ENCODE data around the gene MBD3L3.
"Not testable (repeated sequence)": the region's sequence is repeated elsewhere in the genome, so short reads cannot be mapped to it uniquely, and the experiment has no call there.

Gene MBD3L3

DNA sequence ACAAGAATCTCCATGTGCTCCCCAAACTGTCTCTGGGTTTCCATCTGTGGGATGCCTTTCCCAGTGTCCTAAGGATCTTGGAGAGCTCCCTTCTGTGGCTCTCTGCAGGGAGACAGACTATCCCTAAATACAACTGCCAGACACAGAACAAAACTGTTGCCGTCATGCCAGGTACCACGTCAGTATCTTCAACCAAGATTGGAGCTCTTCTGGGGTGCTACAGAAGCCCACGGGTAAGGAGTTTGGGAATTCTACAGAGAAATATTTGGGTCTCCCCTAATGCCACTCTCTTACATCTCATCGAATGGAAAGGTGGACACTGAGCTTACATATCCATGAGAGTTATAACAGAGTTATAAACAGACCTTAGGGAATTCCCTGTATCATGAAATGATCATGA, 4.9 kb upstream of the MBD3L3 start:
- Histone ChIP-seq H3K4me3 (ENCODE audit: low read length) (no peak overlapping the region), H3K9me3 (ENCODE audit: control insufficient read depth, insufficient read depth, low read length) (no peaks in the 10 kb centered on the region; the same call in 1 of the 2 replicates), H3K27ac (ENCODE audit: low read length) (no peak overlapping the region), H3K36me3 (ENCODE audit: control insufficient read depth, insufficient read depth, low read length) (no peaks in the 10 kb centered on the region), H3K4me1 (ENCODE audit: control insufficient read depth, insufficient read depth, low read length) (no peaks in the 10 kb centered on the region), H3K27me3 (ENCODE audit: control insufficient read depth, insufficient read depth, low read length) (no peaks in the 10 kb centered on the region)
- WGBS (ENCODE audit: insufficient coverage, insufficient read length): no CpG with 5 or more reads among the region's 4 CpGs
- DNase-seq (ENCODE audit: low read depth, low spot score): no peak

DNA sequence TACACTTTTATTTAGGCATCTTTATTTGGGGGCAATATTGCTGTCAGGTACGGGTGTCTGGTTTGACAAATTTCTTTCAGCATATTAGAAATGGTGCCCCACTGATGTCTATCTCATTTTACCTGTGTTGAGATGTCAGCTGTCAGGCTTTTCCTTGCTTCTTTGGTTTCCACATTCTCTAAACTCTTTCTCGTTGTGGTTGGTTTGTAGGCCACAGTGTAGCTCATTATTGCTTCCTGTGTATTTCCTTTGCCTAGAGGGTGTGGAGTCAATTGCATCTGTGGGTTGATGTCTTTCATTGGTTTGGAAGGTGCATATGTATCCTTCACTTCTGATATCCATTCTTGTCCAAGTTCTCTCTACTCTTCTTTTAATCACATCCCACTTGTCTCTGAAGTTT, 1.5 kb upstream of the MBD3L3 start:
- not testable (repeated sequence) for H3K9me3 ChIP-seq (ENCODE audit: control insufficient read depth, insufficient read depth, low read length); H3K36me3 ChIP-seq (ENCODE audit: control insufficient read depth, insufficient read depth, low read length); H3K4me3 ChIP-seq (ENCODE audit: low read length); H3K4me1 ChIP-seq (ENCODE audit: control insufficient read depth, insufficient read depth, low read length); H3K27ac ChIP-seq (ENCODE audit: low read length); H3K27me3 ChIP-seq (ENCODE audit: control insufficient read depth, insufficient read depth, low read length); DNase-seq (ENCODE audit: low read depth, low spot score)
- no CpG with 5 or more reads among the region's 2 CpGs for WGBS (ENCODE audit: insufficient coverage, insufficient read length)

DNA sequence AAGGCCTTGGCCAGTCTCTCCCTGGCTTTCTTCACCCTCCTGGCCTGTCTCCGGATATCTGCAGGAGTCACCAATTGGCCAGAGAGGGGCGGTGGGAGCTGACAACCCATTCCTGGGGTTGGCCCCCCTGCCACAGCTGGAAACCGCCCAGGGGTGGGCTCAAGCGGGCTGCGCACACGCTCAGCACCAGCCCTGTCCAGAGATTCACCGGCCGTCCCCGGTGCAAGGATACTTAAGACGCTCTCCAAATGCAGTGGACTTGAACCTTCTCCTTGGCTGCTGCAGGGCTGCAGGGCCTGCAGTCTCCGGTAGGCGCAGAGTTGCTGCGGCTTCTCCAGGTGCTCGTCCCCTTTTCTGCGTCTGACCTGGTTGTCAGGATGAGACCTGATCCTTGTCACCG, 2.1 kb downstream of the MBD3L3 start:
- DNase-seq (ENCODE audit: low read depth, low spot score); H3K4me1 ChIP-seq (ENCODE audit: control insufficient read depth, insufficient read depth, low read length); H3K27ac ChIP-seq (ENCODE audit: low read length); H3K27me3 ChIP-seq (ENCODE audit: control insufficient read depth, insufficient read depth, low read length); H3K36me3 ChIP-seq (ENCODE audit: control insufficient read depth, insufficient read depth, low read length); H3K4me3 ChIP-seq (ENCODE audit: low read length); H3K9me3 ChIP-seq (ENCODE audit: control insufficient read depth, insufficient read depth, low read length): not testable (repeated sequence)
- no CpG with 5 or more reads among the region's 16 CpGs for WGBS (ENCODE audit: insufficient coverage, insufficient read length)

DNA sequence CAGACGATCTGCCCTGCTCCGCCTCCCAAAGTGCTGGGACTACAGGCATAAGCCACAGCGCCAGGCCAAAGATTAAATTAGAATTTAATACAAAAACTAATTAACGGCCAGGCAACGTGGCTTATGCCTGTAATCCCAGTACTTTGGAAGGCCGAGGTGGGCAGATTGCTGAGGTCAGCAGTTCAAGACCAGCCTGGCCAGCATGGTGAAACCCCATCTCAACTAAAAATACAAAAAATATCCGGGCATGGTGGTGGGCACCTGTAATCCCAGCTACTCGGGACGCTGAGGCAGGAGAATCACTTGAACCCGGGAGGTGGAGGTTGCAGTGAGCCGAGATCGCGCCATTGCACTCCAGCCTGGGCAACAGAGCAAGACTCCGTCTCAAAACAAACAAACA, 2.8 kb downstream of the MBD3L3 start:
- not testable (repeated sequence) for DNase-seq (ENCODE audit: low read depth, low spot score); H3K9me3 ChIP-seq (ENCODE audit: control insufficient read depth, insufficient read depth, low read length); H3K36me3 ChIP-seq (ENCODE audit: control insufficient read depth, insufficient read depth, low read length); H3K27ac ChIP-seq (ENCODE audit: low read length); H3K27me3 ChIP-seq (ENCODE audit: control insufficient read depth, insufficient read depth, low read length); H3K4me1 ChIP-seq (ENCODE audit: control insufficient read depth, insufficient read depth, low read length); H3K4me3 ChIP-seq (ENCODE audit: low read length)
- no CpG with 5 or more reads among the region's 14 CpGs for WGBS (ENCODE audit: insufficient coverage, insufficient read length)

DNA sequence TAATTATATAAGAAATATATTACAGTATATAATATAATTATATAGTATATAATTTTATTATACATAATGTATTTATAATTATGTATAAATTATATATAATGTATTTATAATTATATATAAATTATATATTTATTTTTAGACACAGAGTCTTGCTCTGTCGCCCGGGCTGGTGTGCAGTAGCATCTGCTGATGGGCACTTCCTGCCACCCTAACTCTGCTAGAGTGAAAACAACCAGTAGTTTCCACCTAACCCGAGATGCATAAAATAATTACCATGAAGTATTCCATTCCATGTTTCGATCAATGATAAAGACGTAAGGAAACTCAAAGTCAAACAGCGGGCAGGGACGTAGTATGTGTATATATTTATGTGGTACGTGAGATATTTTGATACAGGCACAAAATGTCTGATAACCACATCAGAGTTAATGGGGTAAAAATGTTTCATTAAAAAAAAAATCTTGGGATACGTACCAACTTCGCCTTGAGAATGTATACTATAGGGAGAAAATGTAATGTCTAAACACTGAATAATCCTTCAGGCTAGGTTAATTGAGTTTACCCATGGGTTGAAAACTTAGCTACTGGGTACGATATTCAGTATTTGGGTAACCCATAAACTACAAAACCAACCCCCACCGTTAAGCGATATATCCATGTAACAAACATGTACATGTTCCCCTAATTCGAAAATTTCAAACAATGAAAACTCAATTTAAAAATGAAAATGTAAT, 3.7 kb downstream of the MBD3L3 start:
- not testable (repeated sequence) for H3K9me3 ChIP-seq (ENCODE audit: control insufficient read depth, insufficient read depth, low read length); H3K36me3 ChIP-seq (ENCODE audit: control insufficient read depth, insufficient read depth, low read length); H3K27me3 ChIP-seq (ENCODE audit: control insufficient read depth, insufficient read depth, low read length); DNase-seq (ENCODE audit: low read depth, low spot score); H3K27ac ChIP-seq (ENCODE audit: low read length); H3K4me1 ChIP-seq (ENCODE audit: control insufficient read depth, insufficient read depth, low read length); H3K4me3 ChIP-seq (ENCODE audit: low read length)
- WGBS (ENCODE audit: insufficient coverage, insufficient read length): no CpG with 5 or more reads among the region's 14 CpGs

DNA sequence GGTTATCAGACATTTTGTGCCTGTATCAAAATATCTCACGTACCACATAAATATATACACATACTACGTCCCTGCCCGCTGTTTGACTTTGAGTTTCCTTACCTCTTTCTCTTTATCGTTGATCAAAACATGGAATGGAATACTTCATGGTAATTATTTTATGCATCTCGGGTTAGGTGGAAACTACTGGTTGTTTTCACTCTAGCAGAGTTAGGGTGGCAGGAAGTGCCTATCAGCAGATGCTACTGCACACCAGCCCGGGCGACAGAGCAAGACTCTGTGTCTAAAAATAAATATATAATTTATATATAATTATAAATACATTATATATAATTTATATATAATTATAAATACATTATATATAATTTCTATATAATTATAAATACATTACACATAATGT, 5.6 kb downstream of the MBD3L3 start:
- not testable (repeated sequence) for H3K36me3 ChIP-seq (ENCODE audit: control insufficient read depth, insufficient read depth, low read length); H3K4me1 ChIP-seq (ENCODE audit: control insufficient read depth, insufficient read depth, low read length); H3K9me3 ChIP-seq (ENCODE audit: control insufficient read depth, insufficient read depth, low read length); H3K27ac ChIP-seq (ENCODE audit: low read length); DNase-seq (ENCODE audit: low read depth, low spot score); H3K27me3 ChIP-seq (ENCODE audit: control insufficient read depth, insufficient read depth, low read length); H3K4me3 ChIP-seq (ENCODE audit: low read length)
- 100% methylated on average over 3 of the region's 7 CpGs for WGBS (ENCODE audit: insufficient coverage, insufficient read length)

DNA sequence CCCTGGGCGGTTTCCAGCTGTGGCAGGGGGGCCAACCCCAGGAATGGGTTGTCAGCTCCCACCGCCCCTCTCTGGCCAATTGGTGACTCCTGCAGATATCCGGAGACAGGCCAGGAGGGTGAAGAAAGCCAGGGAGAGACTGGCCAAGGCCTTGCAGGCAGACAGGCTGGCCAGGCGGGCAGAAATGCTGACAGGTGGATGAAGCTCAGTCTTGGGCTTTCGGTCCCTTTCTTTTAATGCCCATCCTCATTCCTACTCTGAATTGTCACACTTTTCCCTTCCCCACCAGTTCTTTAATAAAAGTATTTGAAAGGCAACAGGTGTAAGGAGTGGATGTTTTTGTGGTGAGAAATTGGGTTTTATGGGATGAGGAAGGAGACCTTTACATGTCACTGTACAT, 7.1 kb downstream of the MBD3L3 start:
- WGBS (ENCODE audit: insufficient coverage, insufficient read length): no CpG with 5 or more reads among the region's 5 CpGs
- H3K4me1 ChIP-seq (ENCODE audit: control insufficient read depth, insufficient read depth, low read length); H3K4me3 ChIP-seq (ENCODE audit: low read length); DNase-seq (ENCODE audit: low read depth, low spot score); H3K27me3 ChIP-seq (ENCODE audit: control insufficient read depth, insufficient read depth, low read length); H3K9me3 ChIP-seq (ENCODE audit: control insufficient read depth, insufficient read depth, low read length); H3K36me3 ChIP-seq (ENCODE audit: control insufficient read depth, insufficient read depth, low read length); H3K27ac ChIP-seq (ENCODE audit: low read length): not testable (repeated sequence)

DNA sequence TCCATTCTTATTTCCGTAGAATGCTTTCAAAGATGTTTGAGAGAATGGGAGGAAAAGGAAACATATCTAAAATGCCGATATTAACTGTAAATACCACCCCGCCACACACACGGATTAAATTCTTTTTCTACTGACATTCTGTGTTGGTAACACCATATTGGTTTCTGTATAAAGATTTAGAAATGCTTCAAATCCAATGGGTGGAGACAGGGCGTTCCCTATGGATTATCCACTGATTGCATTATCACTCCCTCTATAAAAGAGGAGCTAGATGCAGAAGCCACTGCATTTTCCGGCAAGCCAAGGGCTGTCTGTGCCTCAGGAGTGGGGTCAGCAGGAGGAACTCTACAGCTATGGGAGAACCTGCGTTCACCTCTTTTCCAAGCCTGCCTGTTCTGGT, 9.5 kb downstream of the MBD3L3 start, which contains the start of gene MBD3L2:
Gene MBD3L2, plus strand, starts transcription at position 301 of the 400 bp plus-strand sequence. Its CDS starts 53 bp downstream, at position 354.
- H3K4me3 ChIP-seq (ENCODE audit: low read length); DNase-seq (ENCODE audit: low read depth, low spot score); H3K36me3 ChIP-seq (ENCODE audit: control insufficient read depth, insufficient read depth, low read length); H3K27me3 ChIP-seq (ENCODE audit: control insufficient read depth, insufficient read depth, low read length); H3K4me1 ChIP-seq (ENCODE audit: control insufficient read depth, insufficient read depth, low read length); H3K9me3 ChIP-seq (ENCODE audit: control insufficient read depth, insufficient read depth, low read length); H3K27ac ChIP-seq (ENCODE audit: low read length): not testable (repeated sequence)
- no CpG with 5 or more reads among the region's 7 CpGs for WGBS (ENCODE audit: insufficient coverage, insufficient read length)

DNA sequence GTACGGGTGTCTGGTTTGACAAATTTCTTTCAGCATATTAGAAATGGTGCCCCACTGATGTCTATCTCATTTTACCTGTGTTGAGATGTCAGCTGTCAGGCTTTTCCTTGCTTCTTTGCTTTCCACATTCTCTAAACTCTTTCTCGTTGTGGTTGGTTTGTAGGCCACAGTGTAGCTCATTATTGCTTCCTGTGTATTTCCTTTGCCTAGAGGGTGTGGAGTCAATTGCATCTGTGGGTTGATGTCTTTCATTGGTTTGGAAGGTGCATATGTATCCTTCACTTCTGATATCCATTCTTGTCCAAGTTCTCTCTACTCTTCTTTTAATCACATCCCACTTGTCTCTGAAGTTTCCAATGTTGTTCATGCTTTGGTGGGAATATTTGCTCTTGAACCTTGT, 16.9 kb downstream of the MBD3L3 start:
- H3K4me1 ChIP-seq (ENCODE audit: control insufficient read depth, insufficient read depth, low read length); DNase-seq (ENCODE audit: low read depth, low spot score); H3K27ac ChIP-seq (ENCODE audit: low read length); H3K36me3 ChIP-seq (ENCODE audit: control insufficient read depth, insufficient read depth, low read length); H3K9me3 ChIP-seq (ENCODE audit: control insufficient read depth, insufficient read depth, low read length); H3K27me3 ChIP-seq (ENCODE audit: control insufficient read depth, insufficient read depth, low read length); H3K4me3 ChIP-seq (ENCODE audit: low read length): not testable (repeated sequence)
- WGBS (ENCODE audit: insufficient coverage, insufficient read length): no CpG with 5 or more reads among the region's 2 CpGs

DNA sequence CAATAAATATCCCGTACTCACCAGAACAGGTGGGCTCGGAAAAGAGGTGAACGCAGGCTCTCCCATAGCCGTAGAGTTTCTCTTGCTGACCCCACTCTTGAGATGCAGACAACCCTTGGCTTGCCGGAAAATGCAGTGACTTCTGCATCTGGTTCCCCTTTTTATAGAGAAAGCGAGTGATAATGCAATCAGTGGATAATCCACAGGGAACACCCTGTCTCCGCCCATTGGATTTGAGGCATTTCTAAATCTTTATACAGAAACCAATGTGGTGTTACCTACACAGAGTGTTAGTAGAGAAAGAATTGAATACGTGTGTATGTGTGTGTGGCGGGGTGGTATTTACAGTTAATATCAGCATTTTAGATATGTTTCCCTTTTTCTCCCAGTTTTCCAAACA, 18.4 kb downstream of the MBD3L3 start, which contains the start of gene MBD3L4:
Gene MBD3L4, minus strand, starts transcription at position 101 of the 400 bp plus-strand sequence. Its CDS starts 35 bp downstream, at position 66.
- no CpG with 5 or more reads among the region's 9 CpGs for WGBS (ENCODE audit: insufficient coverage, insufficient read length)
- not testable (repeated sequence) for H3K4me1 ChIP-seq (ENCODE audit: control insufficient read depth, insufficient read depth, low read length); DNase-seq (ENCODE audit: low read depth, low spot score); H3K4me3 ChIP-seq (ENCODE audit: low read length); H3K36me3 ChIP-seq (ENCODE audit: control insufficient read depth, insufficient read depth, low read length); H3K27ac ChIP-seq (ENCODE audit: low read length); H3K9me3 ChIP-seq (ENCODE audit: control insufficient read depth, insufficient read depth, low read length); H3K27me3 ChIP-seq (ENCODE audit: control insufficient read depth, insufficient read depth, low read length)

DNA sequence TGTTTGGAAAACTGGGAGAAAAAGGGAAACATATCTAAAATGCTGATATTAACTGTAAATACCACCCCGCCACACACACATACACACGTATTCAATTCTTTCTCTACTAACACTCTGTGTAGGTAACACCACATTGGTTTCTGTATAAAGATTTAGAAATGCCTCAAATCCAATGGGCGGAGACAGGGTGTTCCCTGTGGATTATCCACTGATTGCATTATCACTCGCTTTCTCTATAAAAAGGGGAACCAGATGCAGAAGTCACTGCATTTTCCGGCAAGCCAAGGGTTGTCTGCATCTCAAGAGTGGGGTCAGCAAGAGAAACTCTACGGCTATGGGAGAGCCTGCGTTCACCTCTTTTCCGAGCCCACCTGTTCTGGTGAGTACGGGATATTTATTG, 28.2 kb downstream of the MBD3L3 start, which contains the start of gene MBD3L5:
Gene MBD3L5, plus strand, starts transcription at position 301 of the 400 bp plus-strand sequence. Its CDS starts 34 bp downstream, at position 335.
- H3K9me3 ChIP-seq (ENCODE audit: control insufficient read depth, insufficient read depth, low read length); H3K27me3 ChIP-seq (ENCODE audit: control insufficient read depth, insufficient read depth, low read length); H3K36me3 ChIP-seq (ENCODE audit: control insufficient read depth, insufficient read depth, low read length); H3K4me3 ChIP-seq (ENCODE audit: low read length); H3K4me1 ChIP-seq (ENCODE audit: control insufficient read depth, insufficient read depth, low read length); DNase-seq (ENCODE audit: low read depth, low spot score); H3K27ac ChIP-seq (ENCODE audit: low read length): not testable (repeated sequence)
- no CpG with 5 or more reads among the region's 9 CpGs for WGBS (ENCODE audit: insufficient coverage, insufficient read length)

Measured in iPS DF 6.9 (cell line).